NCI-H2171 (cell line): ENCODE data around the gene DYNLRB2.

ENCODE experiments used
- DNase-seq: peaks from one replicate; lab custom pipeline; 2025; lab: John Stamatoyannopoulos, UW

Gene DYNLRB2

DNA sequence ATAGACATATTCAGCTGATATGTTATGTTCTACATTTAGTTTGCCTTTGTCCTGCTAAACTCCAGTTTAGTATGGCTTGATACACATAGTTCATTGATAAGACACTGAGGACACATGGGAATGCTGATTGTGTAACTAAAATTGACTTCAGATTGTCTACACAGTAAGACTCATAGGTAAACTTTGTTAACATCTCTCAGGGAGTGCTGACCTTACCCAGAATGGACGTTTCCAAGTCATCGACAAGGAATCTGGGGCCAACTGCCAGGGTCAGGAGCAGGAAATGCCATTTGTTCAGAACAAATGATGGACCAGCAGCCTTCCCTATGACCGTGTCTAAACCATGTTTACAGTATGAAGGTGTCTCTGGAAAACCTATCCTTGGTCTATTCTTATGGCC lies 58.7 kb downstream of the DYNLRB2 start:
- DNase-seq: no peak
